Fibroblast of upper back skin (primary cell): Measurements from ENCODE around the gene TAF4B.
A peak's percentile ranks its signal among the peaks of the same experiment; 100 is the strongest.
"Not testable (repeated sequence)": the region's sequence is repeated elsewhere in the genome, so short reads cannot be mapped to it uniquely, and the experiment has no call there.

Source experiments
- DNase-seq: peaks from one replicate; pipeline ENCODE4 v3.0.0-alpha.2; 2013

Gene TAF4B

GRCh38 chr18:26242392-26242791, 16.1 kb downstream of the TAF4B start:
- DNase-seq: not testable (repeated sequence)

DNA sequence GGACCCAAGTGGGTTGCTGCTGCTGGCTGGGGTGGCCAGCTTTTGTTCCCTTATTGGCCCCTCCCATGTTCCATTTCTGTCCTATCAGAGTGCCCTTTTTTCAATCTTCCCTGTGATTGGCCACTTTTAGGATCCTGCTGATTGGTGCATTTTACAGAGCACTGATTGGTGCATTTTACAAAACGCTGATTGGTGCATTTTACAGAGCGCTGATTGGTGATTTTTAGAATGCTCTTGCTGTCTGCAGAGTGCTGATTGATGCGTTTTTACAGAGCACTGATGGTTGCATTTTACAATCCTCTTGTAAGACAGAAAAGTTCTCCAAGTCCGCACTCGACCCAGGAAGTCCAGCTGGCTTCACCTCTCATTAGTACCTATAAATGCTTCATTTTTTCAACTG, 19.2 kb downstream of the TAF4B start:
- DNase-seq: not testable (repeated sequence)

- DNase-seq: no peak
These were observed 26.2 kb downstream of the TAF4B start for GRCh38 chr18:26252411-26252810.

- DNase-seq: not testable (repeated sequence)
These were observed 28.6 kb downstream of the TAF4B start for GRCh38 chr18:26254808-26255207.

- DNase-seq: no peak
These were observed 29.7 kb downstream of the TAF4B start for GRCh38 chr18:26255695-26256622.

- DNase-seq: no peak
These were observed 32.5 kb downstream of the TAF4B start for GRCh38 chr18:26258711-26259110.

GRCh38 chr18:26259416-26259815, 33.2 kb downstream of the TAF4B start:
- DNase-seq: not testable (repeated sequence)

DNA sequence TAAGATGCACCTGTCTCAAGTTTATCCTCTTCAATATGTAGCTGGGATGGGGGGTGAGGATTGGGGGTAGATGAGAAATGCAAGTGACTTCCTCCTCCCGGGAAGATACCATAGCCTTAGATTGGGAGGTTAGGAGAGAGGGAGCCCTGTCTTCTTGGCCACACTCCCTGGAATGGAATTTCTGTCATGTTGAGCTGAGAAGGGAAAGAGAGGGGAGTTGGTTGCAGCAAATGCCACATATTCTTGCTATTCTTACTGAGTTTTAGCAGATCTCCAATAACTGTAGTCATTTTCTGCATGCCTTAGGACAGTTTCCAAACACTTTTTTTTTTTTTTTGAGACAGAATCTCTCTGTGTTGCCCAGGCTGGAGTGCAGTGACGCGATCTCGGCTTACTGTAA, 35.9 kb downstream of the TAF4B start:
- no peak for DNase-seq

- no peak for DNase-seq
These were observed 41.2 kb downstream of the TAF4B start for GRCh38 chr18:26267357-26267930.

- no peak for DNase-seq
These were observed 42.2 kb downstream of the TAF4B start for GRCh38 chr18:26268454-26268853.

GRCh38 chr18:26271917-26272549, 45.8 kb downstream of the TAF4B start:
- DNase-seq: no peak

DNA sequence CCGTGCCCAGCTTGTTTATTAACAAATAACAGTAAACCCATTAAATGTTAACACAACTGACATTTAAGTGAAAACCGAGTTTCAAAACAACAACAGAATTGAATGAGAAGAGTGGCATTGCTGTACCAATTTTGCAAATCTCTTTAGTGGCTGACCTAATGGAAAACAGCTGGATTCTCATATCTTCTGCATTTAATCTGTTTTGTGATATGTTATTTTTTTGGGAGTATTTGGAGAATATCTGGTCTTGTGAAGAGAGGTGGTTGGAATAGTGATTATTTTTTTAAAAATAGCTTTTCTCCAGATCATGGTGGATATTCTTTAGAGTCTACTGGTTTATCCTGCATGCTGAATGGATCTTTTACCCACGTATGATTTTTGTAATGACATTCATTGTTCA, 51.1 kb downstream of the TAF4B start:
- DNase-seq: no peak

DNA sequence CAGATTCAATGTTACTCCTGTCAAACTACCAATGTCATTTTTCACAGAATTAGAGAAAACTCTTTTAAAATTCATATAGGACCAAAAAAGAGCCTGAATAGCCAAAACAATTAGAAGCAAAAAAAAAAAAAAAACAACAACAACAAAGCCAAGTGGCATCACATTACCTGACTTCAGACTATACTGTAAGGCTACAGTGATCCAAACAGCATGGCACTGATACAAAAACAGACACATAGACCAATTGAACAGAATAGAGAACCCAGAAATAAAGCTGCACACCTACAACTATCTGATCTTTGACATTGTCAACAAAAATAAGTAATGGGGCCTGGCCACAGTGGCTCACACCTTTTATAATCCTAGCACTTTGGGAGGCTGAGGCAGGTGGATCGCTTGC, 53.2 kb downstream of the TAF4B start:
- DNase-seq: no peak

DNA sequence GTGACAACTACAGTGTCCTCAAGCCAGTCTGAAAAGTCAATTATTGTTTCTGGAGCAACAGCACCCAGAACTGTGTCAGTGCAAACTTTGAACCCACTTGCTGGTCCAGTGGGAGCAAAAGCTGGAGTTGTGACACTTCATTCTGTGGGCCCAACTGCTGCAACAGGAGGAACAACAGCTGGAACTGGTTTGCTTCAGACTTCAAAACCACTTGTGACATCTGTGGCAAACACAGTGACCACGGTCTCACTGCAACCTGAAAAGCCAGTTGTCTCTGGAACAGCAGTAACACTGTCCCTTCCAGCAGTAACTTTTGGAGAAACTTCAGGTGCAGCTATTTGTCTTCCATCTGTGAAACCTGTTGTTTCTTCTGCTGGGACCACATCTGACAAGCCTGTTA, 59.8 kb downstream of the TAF4B start:
- no peak for DNase-seq

- DNase-seq: no peak
These were observed 61.4 kb downstream of the TAF4B start for GRCh38 chr18:26287644-26288043.

GRCh38 chr18:26290385-26290784, 64.1 kb downstream of the TAF4B start:
- no peak for DNase-seq

DNA sequence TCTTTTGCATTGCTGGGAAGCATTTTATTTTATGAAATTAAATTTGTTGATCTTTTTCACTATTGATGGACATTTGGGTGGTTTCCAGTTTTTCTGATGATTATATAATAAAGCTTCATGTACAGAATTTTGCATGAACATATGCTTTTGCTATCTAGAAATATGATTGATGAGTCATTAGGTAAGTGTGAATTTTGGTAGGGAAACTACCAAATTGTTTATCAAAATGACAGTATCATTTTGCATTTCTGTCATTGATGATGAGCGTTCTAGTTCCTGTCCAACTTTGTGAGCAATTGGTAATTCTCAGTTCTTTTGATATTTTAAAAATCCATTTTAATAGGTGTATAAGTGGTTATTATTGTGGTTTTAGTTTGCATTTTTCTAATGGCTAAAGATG, 67.7 kb downstream of the TAF4B start:
- no peak for DNase-seq

- no peak for DNase-seq
These were observed 71.9 kb downstream of the TAF4B start for GRCh38 chr18:26298107-26298506.

DNA sequence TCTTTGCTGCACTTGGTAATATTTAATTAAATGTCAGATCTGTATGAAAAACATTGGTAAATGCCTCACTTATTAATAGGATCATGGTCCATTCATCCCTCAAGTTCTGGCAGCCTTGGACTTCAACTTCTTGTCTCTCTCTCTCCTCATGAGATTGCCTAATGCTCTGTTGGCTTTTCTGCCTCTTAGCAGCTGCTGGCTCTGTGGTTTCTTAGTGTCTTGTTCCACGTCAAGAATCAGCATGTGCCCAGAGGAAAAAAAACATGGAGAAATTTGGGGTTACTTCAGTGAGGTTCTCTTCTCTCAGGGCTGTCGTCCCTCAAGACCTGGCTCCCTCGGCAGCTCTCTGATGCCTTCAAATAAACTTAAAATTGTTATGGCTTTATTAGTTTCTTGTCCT, 75.4 kb downstream of the TAF4B start:
- DNase-seq: peak; percentile 32

DNA sequence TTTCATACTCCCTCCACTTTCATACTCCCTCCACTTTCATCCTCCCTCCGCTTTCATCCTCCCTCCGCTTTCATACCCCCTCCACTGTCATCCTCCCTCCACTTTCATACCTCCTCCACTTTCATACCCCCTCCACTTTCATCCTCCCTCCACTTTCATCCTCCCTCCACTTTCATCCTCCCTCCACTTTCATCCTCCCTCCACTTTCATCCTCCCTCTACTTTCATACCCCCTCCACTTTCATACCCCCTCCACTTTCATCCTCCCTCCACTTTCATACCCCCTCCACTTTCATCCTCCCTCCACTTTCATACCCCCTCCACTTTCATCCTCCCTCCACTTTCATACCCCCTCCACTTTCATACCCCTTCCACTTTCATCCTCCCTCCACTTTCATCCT, 77.0 kb downstream of the TAF4B start:
- DNase-seq: not testable (repeated sequence)

DNA sequence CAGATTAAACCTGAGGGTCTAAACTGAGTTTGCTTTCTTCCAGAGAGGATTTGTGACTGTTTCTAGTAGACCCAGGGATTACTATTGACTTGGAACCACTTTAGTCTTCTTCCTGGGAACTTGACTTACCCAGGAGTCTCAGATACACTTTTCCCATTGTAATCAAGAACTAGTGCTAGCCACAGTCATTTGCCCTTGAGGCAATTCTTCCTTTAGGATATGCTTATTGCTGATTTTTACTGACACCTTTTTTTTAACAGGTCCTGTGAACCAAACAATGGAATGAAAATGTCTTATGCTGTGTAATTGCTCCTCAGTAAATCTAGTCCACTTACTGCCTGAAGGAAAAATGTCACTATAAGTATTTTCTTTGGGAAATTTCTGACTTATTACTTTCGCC, 78.3 kb downstream of the TAF4B start:
- no peak for DNase-seq

DNA sequence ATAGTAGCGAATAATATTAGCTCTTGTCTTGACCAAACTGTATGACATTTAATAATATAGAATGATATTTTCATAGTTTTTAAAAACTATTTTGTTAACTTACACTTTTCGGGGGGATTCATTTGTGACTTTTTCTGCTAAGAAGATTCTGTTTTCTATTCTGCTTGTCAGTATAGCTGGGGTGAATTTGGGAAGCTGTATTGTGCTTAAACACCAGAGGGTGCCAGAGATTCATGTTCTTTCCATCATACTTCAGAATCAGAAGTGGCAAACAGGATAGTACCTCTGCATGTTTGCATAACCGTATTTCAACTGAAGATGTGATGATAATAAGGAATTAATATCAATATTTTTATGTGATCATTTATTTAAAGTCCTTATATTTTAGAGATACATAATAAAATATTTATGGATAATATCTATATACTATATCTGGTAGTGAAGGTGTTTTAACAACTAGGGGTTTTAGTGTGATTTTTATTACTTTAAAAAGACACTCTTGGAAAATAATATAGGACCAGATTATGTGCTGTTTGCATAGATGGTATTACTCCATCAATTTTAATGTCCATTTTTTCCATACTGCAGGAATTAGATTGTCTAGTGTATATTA, 81.0 kb downstream of the TAF4B start:
- DNase-seq: peak; percentile 63

GRCh38 chr18:26309281-26309680, 83.0 kb downstream of the TAF4B start:
- peak; percentile 66 for DNase-seq

- no peak for DNase-seq
These were observed 86.0 kb downstream of the TAF4B start for GRCh38 chr18:26312199-26312598.
